ENCODE measurements around the gene CIDEB. TPM values are rescaled to one million over a fixed set of nuclear protein-coding genes. Genes with fewer than 3 reads are reported as not detected.

CIDEB gene
- total RNA-seq, 1 experiment from 2014 or later: not detected

DNA sequence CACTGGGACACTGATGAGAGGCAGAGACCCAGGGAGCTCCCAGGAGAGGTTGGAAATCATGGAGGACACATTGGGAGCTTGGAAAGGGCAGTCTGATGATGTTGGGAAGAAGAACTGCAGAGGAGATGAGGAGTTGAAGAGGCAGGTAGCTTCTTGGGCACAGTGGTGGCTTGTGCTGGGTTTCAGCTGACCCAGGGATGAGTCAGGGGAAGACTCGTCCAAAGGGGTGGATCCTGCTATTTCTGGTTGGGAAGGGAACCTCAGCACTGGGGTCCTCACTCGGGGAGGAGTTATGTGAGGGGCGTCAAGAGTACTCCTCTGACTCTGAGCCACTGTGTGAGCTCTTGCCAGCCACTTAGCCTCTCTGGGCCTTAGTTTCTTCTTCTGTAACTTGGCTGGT is 15.6 kb upstream of the CIDEB start:
- Histone ChIP-seq H3K4me3 (ENCODE audit: low read depth, low read length, poor library complexity, severe bottlenecking) (no peak overlapping the region), H3K27me3 (replicated peaks; ENCODE audit: insufficient read depth, low read depth, low read length, poor library complexity) (no peaks in the 10 kb centered on the region), H3K36me3 (ENCODE audit: insufficient read depth, low read length, poor library complexity, severe bottlenecking) (no peaks in the 10 kb centered on the region), H3K27ac (ENCODE audit: low read depth, low read length, poor library complexity, severe bottlenecking) (no peak overlapping the region), H3K9me3 (ENCODE audit: low read depth, low read length, poor library complexity, severe bottlenecking) (no peaks in the 10 kb centered on the region), H3K4me1 (ENCODE audit: insufficient read depth, low read length, poor library complexity, severe bottlenecking) (no peaks in the 10 kb centered on the region)
- intact Hi-C loops (cut with micrococcal nuclease; ENCODE audit: unreplicated experiment): no loop called here
- ChIA-PET POLR2A (ENCODE audit: low non-redundant PET) (no interaction called here), CTCF (no interaction called here)
- BruUV-seq (replicated peaks): no TSS peak
- DNase-seq (ENCODE audit: low spot score): no peak
- TF ChIP-seq EZH2 (IDR thresholded peaks at IDR 0.05; ENCODE audit: borderline replicate concordance, low read depth, low read length, poor library complexity, severe bottlenecking): no peak
- TF ChIP-seq, protein P1, sequence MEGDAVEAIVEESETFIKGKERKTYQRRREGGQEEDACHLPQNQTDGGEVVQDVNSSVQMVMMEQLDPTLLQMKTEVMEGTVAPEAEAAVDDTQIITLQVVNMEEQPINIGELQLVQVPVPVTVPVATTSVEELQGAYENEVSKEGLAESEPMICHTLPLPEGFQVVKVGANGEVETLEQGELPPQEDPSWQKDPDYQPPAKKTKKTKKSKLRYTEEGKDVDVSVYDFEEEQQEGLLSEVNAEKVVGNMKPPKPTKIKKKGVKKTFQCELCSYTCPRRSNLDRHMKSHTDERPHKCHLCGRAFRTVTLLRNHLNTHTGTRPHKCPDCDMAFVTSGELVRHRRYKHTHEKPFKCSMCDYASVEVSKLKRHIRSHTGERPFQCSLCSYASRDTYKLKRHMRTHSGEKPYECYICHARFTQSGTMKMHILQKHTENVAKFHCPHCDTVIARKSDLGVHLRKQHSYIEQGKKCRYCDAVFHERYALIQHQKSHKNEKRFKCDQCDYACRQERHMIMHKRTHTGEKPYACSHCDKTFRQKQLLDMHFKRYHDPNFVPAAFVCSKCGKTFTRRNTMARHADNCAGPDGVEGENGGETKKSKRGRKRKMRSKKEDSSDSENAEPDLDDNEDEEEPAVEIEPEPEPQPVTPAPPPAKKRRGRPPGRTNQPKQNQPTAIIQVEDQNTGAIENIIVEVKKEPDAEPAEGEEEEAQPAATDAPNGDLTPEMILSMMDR (conservative IDR thresholded peaks at IDR 0.05; ENCODE audit: low read depth, low read length): no peak

DNA sequence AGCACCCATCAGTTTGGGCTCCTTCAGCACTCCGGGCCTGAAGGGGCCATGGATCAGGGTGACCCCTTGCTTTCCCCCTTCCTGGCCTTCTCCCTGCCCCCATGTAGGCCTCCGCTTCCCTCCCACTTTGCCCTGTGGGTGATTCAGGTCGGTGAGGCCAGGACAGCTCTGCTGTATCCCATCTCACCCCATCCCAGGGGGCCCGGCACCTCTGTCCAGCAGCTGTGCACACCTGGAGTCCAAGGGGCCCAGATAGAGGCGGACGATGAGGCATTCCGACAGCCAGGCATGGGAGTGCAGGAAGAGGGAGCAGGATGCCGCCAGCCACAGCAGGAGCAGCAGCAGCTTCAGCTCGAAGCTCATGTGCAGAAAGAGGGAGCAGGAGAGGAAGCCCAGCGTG is 14.9 kb upstream of the CIDEB start:
- CTCF ChIA-PET: interaction anchor here (1.0 kb wide), 1 partner anchor 11 kb away, joined by 10 read pairs; no protein-coding TSS in a partner anchor
- H3K4me3 ChIP-seq (ENCODE audit: low read depth, low read length, poor library complexity, severe bottlenecking): no peak overlapping the region
- no peaks in the 10 kb centered on the region for H3K4me1 ChIP-seq (ENCODE audit: insufficient read depth, low read length, poor library complexity, severe bottlenecking)
- no peak overlapping the region for H3K27ac ChIP-seq (ENCODE audit: low read depth, low read length, poor library complexity, severe bottlenecking)
- TF ChIP-seq, protein P1 (conservative IDR thresholded peaks at IDR 0.05; ENCODE audit: low read depth, low read length): no peak
- no peak for DNase-seq (ENCODE audit: low spot score)
- POLR2A ChIA-PET (ENCODE audit: low non-redundant PET): no interaction called here
- no peaks in the 10 kb centered on the region for H3K27me3 ChIP-seq (replicated peaks; ENCODE audit: insufficient read depth, low read depth, low read length, poor library complexity)
- H3K36me3 ChIP-seq (ENCODE audit: insufficient read depth, low read length, poor library complexity, severe bottlenecking): no peaks in the 10 kb centered on the region
- BruUV-seq (replicated peaks): no TSS peak
- intact Hi-C loops (cut with micrococcal nuclease; ENCODE audit: unreplicated experiment): no loop called here
- no peaks in the 10 kb centered on the region for H3K9me3 ChIP-seq (ENCODE audit: low read depth, low read length, poor library complexity, severe bottlenecking)

DNA sequence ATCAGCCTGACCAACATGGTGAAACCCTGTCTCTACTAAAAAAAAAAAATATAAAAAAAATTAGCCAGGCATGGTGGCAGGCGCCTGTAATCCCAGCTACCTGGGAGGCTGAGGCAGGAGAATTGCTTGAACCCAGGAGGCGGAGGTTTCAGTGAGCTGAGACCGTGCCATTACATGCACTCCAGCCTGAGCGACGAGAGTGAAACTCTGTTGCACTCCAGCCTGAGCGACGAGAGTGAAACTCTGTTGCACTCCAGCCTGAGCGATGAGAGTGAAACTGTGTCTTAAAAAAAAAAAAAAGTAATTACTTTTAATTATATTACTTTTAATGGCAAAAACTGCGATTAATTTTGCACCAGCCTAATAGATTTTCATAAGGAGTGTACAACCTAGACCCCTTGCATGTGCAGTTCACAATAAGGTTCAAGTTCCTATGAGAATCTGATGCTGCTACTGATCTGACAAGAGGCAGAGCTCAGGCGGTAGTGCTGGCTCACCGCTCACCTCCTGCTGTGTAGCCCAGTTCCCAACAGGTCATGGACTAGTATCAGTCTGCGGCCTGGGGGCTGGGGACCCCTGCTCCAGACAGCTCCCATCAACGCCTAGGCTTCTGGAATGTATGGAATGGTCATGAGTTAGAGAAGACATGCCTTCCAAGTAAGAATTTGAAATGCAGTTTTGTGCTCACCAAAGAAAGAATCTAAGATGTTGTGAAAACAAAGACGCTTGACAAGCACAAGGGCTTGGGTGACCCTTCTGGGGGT is 13.6 kb upstream of the CIDEB start:
- H3K36me3 ChIP-seq (ENCODE audit: insufficient read depth, low read length, poor library complexity, severe bottlenecking): no peaks in the 10 kb centered on the region
- DNase-seq (ENCODE audit: low spot score): no peak
- TF ChIP-seq EZH2 (IDR thresholded peaks at IDR 0.05; ENCODE audit: borderline replicate concordance, low read depth, low read length, poor library complexity, severe bottlenecking): no peak
- TF ChIP-seq, protein P1 (conservative IDR thresholded peaks at IDR 0.05; ENCODE audit: low read depth, low read length): no peak
- ChIA-PET CTCF (interaction anchor here (1.0 kb wide), 1 partner anchor 10 kb away, joined by 10 read pairs; no protein-coding TSS in a partner anchor), POLR2A (ENCODE audit: low non-redundant PET) (interaction anchor here (0.6 kb wide), 1 partner anchor 191 kb away, joined by 4 read pairs; the partner anchor contains the start of gene FITM1)
- no peak overlapping the region for H3K27ac ChIP-seq (ENCODE audit: low read depth, low read length, poor library complexity, severe bottlenecking)
- intact Hi-C loops (cut with micrococcal nuclease; ENCODE audit: unreplicated experiment): no loop called here
- no peaks in the 10 kb centered on the region for H3K9me3 ChIP-seq (ENCODE audit: low read depth, low read length, poor library complexity, severe bottlenecking)
- H3K27me3 ChIP-seq (replicated peaks; ENCODE audit: insufficient read depth, low read depth, low read length, poor library complexity): no peaks in the 10 kb centered on the region
- no TSS peak for BruUV-seq (replicated peaks)
- H3K4me1 ChIP-seq (ENCODE audit: insufficient read depth, low read length, poor library complexity, severe bottlenecking): no peaks in the 10 kb centered on the region
- H3K4me3 ChIP-seq (ENCODE audit: low read depth, low read length, poor library complexity, severe bottlenecking): no peak overlapping the region

All from A673 (cell line).